Left lung (tissue), 10 donors: ENCODE data around the gene KRTAP10-8. TPM values are rescaled to one million over a fixed set of nuclear protein-coding genes. Genes with fewer than 3 reads are reported as not detected.
A peak's percentile ranks its signal among the peaks of the same experiment; 100 is the strongest.

Experiments
- ATAC-seq: fragments of 200-7000 bp; cut with Tn5 transposase; one replicate; pipeline ENCODE4 v1.9.1; 2020; ENCODE audit warnings: moderate library complexity
- DNase-seq, 4 donors: peaks; one replicate each; pipeline ENCODE4 v3.0.0-alpha.2; 2013 to 2020
- H3K27ac ChIP-seq, 2 donors: fragments of 200-600 bp; sonication (generic) in 1 of 2; one replicate each; pipeline versions ENCODE4 v1.5.0 to v1.8.0; 2020 to 2021
- H3K27me3 ChIP-seq, 2 donors: fragments of 200-600 bp; sonication (generic) in 1 of 2; one replicate each; pipeline versions ENCODE4 v1.5.0 to v1.8.0; 2020 to 2021
- H3K36me3 ChIP-seq, 2 donors: fragments of 200-600 bp; sonication (generic) in 1 of 2; one replicate each; pipeline versions ENCODE4 v1.5.0 to v1.8.0; 2020 to 2021
- H3K4me1 ChIP-seq, 2 donors: fragments of 200-600 bp; one replicate each; pipeline ENCODE4 v1.8.0; 2021
- H3K4me3 ChIP-seq, 2 donors: fragments of 200-600 bp; sonication (generic) in 1 of 2; one replicate each; pipeline versions ENCODE4 v1.5.0 to v1.8.0; 2020 to 2021; ENCODE audit warnings: mild to moderate bottlenecking in 1 of 2
- H3K9me3 ChIP-seq, 2 donors: fragments of 200-600 bp; sonication (generic) in 1 of 2; one replicate each; pipeline versions ENCODE4 v1.5.0 to v1.8.0; 2020 to 2021
- intact Hi-C, 2 donors: fragments of 100-400 bp; cut with DNase I; formaldehyde crosslinking; loops; one replicate each; pipeline versions ENCODE4 v1.11.2 to v1.14.2; 2022
- polyA plus RNA-seq, 6 donors: library from polyadenylated mRNA; unstranded; fragments of 120-200 nt; gene quantifications; one replicate each; pipeline ENCODE4 v1.2.1, GENCODE V29; 2013; ENCODE audit not compliant: insufficient read length in 6 of 6
- total RNA-seq, 2 donors: library from RNA; stranded (reverse); fragmentation: NEBNext Ultra II Directional; extraction: Animal tissue kit (Norgen Biotek cat#: 25700); gene quantifications; one replicate each; pipeline ENCODE4 v1.2.1, GENCODE V29; 2021
- TF ChIP-seq, protein P1 (sequence below), 2 donors: fragments of 200-600 bp; sonication (generic) in 1 of 2; IDR thresholded peaks; one replicate each; pipeline versions ENCODE4 v1.5.0 to v1.8.0; 2021; ENCODE audit warnings: antibody characterized with exemption in 2 of 2
- donor health status: DM: no; HTN: yes; CAD: no.
- donor health status: DM: no; HTN: no; CAD: no.

KRTAP10-8 gene
- total and polyA plus RNA-seq, 8 donors = not detected

DNA sequence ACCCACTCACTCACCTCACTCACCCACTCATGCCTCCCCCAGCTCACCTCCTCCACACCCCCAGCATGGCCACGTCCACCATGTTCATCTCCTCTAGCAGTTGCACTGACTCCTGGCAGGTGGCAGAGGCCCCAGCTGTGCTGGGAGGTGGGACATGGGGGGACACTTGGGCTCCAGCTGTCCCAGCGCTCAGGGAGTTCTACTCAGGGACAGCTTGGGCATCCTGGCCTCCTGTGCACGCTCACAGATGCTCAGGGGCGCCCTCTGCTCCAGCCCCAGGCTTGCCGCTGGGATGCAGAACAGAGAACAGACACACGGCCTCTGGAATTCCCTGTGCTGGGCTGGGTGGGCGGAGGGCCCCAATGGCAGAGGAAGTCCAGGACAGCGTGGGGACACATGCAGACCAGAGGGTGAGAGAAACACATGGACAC, 5.2 kb downstream of the KRTAP10-8 start:
- TF ChIP-seq, protein P1, sequence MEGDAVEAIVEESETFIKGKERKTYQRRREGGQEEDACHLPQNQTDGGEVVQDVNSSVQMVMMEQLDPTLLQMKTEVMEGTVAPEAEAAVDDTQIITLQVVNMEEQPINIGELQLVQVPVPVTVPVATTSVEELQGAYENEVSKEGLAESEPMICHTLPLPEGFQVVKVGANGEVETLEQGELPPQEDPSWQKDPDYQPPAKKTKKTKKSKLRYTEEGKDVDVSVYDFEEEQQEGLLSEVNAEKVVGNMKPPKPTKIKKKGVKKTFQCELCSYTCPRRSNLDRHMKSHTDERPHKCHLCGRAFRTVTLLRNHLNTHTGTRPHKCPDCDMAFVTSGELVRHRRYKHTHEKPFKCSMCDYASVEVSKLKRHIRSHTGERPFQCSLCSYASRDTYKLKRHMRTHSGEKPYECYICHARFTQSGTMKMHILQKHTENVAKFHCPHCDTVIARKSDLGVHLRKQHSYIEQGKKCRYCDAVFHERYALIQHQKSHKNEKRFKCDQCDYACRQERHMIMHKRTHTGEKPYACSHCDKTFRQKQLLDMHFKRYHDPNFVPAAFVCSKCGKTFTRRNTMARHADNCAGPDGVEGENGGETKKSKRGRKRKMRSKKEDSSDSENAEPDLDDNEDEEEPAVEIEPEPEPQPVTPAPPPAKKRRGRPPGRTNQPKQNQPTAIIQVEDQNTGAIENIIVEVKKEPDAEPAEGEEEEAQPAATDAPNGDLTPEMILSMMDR (IDR thresholded peaks at IDR 0.05) = no peak
- intact Hi-C loops = no loop called here
- DNase-seq = peak in 1 of 4 donors; percentile 59
- H3K27ac ChIP-seq = no peak overlapping the region
- no peak for ATAC-seq
- H3K9me3 ChIP-seq = peaks cover 0 to 14% of the 10 kb centered on the region in 2 donors
- H3K36me3 ChIP-seq = no peaks in the 10 kb centered on the region
- no peaks in the 10 kb centered on the region for H3K4me1 ChIP-seq
- no peak overlapping the region for H3K4me3 ChIP-seq
- peaks cover 0 to 36% of the 10 kb centered on the region in 2 donors for H3K27me3 ChIP-seq

DNA sequence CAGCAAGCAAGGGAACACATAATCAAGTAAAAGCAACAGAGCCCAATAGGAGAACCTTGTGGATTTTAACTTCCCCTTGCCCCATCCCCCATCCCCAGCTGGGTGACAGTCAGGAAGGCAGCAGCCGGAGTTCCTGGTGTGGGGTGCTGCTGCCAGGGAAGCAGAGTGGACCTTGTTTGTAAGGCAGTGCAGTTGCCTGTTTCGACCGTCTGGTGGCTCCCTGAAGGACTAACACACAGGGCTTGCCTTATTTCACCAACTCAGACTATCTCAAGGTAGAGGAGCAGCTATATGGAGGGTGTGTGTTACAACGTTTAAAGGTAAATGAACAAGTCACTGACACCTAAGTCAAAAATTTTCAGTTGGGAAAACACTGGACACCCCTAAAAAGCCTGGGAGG, 6.6 kb downstream of the KRTAP10-8 start:
- DNase-seq (peak in 1 of 4 donors; percentile 10), ATAC-seq (peak; percentile 63)
- no peaks in the 10 kb centered on the region for H3K4me1 ChIP-seq
- H3K27me3 ChIP-seq = peaks cover 0 to 27% of the 10 kb centered on the region in 2 donors
- no peaks in the 10 kb centered on the region for H3K36me3 ChIP-seq
- intact Hi-C loops = no loop called here
- TF ChIP-seq, protein P1 (IDR thresholded peaks at IDR 0.05) = no peak
- no peak overlapping the region for H3K27ac ChIP-seq
- H3K9me3 ChIP-seq = peaks cover 0 to 22% of the 10 kb centered on the region in 2 donors
- no peak overlapping the region for H3K4me3 ChIP-seq

DNA sequence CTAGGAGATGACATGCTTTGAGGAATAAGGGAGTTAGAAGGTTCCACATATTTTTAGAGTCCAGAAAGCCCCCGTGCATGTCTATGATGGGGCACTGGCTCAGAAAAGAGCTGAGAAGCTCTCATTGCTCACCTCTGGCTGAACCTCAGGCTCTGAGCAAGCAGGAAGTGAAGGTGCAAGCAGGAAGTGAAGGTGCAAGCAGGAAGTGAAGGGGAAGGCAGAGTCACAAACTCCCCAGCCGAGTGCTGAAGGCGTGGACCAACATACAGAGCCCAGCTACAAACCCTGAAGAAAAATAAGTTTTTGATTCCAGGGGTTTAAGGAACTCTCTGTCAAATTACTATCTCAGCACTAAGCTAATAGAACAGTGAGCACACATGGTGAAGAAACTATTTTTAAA, 7.0 kb downstream of the KRTAP10-8 start:
- TF ChIP-seq, protein P1 (IDR thresholded peaks at IDR 0.05) = no peak
- H3K27me3 ChIP-seq = peaks cover 0 to 24% of the 10 kb centered on the region in 2 donors
- DNase-seq (no peak), ATAC-seq (peak; percentile 35)
- no peak overlapping the region for H3K4me3 ChIP-seq
- peaks cover 0 to 26% of the 10 kb centered on the region in 2 donors for H3K9me3 ChIP-seq
- no peaks in the 10 kb centered on the region for H3K36me3 ChIP-seq
- intact Hi-C loops = no loop called here
- no peaks in the 10 kb centered on the region for H3K4me1 ChIP-seq
- peak overlapping the region in 1 of 2 donors; percentile 23 for H3K27ac ChIP-seq

DNA sequence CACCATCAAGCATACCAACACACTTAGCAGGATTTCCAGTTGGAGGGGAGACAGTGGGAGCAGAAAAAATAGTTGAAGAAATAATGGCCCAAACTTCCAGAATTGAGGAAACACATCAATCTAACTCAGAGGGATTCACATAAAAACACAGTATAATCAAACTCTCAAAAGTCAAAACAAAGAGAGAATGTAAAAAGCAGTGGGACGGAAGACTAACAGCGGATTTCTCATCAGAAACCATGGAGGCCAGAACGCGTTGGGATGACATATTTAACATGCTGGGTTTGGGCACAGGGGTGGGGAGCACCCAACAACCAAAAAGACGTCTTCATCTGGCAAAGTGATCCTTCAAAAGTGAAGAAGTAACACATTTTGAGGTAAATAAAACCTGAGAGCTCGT, 8.0 kb downstream of the KRTAP10-8 start:
- Histone ChIP-seq H3K36me3 (no peaks in the 10 kb centered on the region), H3K4me1 (no peaks in the 10 kb centered on the region), H3K4me3 (no peak overlapping the region), H3K27me3 (peaks cover 0 to 14% of the 10 kb centered on the region in 2 donors), H3K27ac (no peak overlapping the region), H3K9me3 (peaks cover 3 to 35% of the 10 kb centered on the region in 2 donors)
- intact Hi-C loops = no loop called here
- ATAC-seq (no peak), DNase-seq (no peak)
- TF ChIP-seq, protein P1 (IDR thresholded peaks at IDR 0.05) = no peak

DNA sequence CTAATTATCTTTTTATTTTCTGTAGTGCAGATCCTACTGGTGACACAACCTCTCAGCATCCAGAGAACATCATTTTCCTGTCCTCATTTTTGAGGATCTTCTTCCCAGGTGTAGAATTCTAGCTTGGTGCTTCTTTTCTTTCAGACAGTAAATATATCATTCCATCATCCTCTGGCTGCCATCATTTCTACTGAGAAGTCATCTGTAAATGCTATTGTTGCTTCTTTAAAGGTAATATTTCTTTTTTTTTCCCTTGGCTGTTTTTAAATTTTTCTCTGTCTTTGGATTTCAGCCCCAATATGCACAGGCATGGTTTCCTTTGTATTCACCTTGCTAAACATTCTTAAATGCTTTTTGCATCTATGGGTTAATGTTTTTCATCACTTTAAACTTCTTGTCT, 11.7 kb downstream of the KRTAP10-8 start:
- Histone ChIP-seq H3K9me3 (peaks cover 3 to 40% of the 10 kb centered on the region in 2 donors), H3K27ac (no peak overlapping the region), H3K4me1 (no peaks in the 10 kb centered on the region), H3K27me3 (peaks cover 0 to 23% of the 10 kb centered on the region in 2 donors), H3K4me3 (no peak overlapping the region), H3K36me3 (no peaks in the 10 kb centered on the region)
- TF ChIP-seq, protein P1 (IDR thresholded peaks at IDR 0.05) = no peak
- no peak for ATAC-seq
- intact Hi-C loops = no loop called here
- no peak for DNase-seq
